H1 (cell line): Measurements from ENCODE around the gene LCLAT1.

Experiments used
- TF ChIP-seq, protein P1 (sequence below): IDR thresholded peaks from 2 replicates; pipeline ENCODE4 v1.6.1; 2012; ENCODE audit warnings: inconsistent platforms
- TF ChIP-seq, protein P2 (sequence below), 3 experiments: IDR thresholded peaks; 1 replicate in 2 of 3; 2 replicates in 1 of 3; pipeline versions ENCODE4 v1.5.1 to v1.6.1; 2011; ENCODE audit warnings: low read length in 3 of 3, mild to moderate bottlenecking in 3 of 3, inconsistent platforms in 2 of 3, low read depth in 1 of 3, moderate library complexity in 1 of 3; ENCODE audit not compliant: insufficient read depth in 1 of 3; ENCODE audit errors: control extremely low read depth in 1 of 3

GRCh38 chr2:30545875-30546274 is 98.8 kb downstream of the LCLAT1 start:
- TF ChIP-seq, protein P1, sequence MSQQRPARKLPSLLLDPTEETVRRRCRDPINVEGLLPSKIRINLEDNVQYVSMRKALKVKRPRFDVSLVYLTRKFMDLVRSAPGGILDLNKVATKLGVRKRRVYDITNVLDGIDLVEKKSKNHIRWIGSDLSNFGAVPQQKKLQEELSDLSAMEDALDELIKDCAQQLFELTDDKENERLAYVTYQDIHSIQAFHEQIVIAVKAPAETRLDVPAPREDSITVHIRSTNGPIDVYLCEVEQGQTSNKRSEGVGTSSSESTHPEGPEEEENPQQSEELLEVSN, result no peak
- TF ChIP-seq, protein P2, sequence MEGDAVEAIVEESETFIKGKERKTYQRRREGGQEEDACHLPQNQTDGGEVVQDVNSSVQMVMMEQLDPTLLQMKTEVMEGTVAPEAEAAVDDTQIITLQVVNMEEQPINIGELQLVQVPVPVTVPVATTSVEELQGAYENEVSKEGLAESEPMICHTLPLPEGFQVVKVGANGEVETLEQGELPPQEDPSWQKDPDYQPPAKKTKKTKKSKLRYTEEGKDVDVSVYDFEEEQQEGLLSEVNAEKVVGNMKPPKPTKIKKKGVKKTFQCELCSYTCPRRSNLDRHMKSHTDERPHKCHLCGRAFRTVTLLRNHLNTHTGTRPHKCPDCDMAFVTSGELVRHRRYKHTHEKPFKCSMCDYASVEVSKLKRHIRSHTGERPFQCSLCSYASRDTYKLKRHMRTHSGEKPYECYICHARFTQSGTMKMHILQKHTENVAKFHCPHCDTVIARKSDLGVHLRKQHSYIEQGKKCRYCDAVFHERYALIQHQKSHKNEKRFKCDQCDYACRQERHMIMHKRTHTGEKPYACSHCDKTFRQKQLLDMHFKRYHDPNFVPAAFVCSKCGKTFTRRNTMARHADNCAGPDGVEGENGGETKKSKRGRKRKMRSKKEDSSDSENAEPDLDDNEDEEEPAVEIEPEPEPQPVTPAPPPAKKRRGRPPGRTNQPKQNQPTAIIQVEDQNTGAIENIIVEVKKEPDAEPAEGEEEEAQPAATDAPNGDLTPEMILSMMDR (IDR thresholded peaks at IDR 0.05; ENCODE audit: control extremely low read depth in 1 of 3, insufficient read depth in 1 of 3, low read depth in 1 of 3, low read length in 3 of 3), result no peak
